Putamen (tissue), 1 donor: ENCODE data around the gene EDIL3.
A peak's percentile ranks its signal among the peaks of the same experiment; 100 is the strongest.

Source experiments
- DNase-seq: peaks from one replicate; pipeline ENCODE4 v3.0.0-alpha.2; 2016; ENCODE audit warnings: low spot score

EDIL3 gene, protein sequence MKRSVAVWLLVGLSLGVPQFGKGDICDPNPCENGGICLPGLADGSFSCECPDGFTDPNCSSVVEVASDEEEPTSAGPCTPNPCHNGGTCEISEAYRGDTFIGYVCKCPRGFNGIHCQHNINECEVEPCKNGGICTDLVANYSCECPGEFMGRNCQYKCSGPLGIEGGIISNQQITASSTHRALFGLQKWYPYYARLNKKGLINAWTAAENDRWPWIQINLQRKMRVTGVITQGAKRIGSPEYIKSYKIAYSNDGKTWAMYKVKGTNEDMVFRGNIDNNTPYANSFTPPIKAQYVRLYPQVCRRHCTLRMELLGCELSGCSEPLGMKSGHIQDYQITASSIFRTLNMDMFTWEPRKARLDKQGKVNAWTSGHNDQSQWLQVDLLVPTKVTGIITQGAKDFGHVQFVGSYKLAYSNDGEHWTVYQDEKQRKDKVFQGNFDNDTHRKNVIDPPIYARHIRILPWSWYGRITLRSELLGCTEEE

GRCh38 chr5:84384604-84385575 is at the start of gene EDIL3:
Gene EDIL3 (minus strand): TSS chr5:84384880. CDS start chr5:84384374, 506 bp downstream.
- peak; percentile 85 for DNase-seq

- DNase-seq: no peak
Measured at GRCh38 chr5:84433461-84433860, 48.8 kb upstream of the EDIL3 start.

DNA sequence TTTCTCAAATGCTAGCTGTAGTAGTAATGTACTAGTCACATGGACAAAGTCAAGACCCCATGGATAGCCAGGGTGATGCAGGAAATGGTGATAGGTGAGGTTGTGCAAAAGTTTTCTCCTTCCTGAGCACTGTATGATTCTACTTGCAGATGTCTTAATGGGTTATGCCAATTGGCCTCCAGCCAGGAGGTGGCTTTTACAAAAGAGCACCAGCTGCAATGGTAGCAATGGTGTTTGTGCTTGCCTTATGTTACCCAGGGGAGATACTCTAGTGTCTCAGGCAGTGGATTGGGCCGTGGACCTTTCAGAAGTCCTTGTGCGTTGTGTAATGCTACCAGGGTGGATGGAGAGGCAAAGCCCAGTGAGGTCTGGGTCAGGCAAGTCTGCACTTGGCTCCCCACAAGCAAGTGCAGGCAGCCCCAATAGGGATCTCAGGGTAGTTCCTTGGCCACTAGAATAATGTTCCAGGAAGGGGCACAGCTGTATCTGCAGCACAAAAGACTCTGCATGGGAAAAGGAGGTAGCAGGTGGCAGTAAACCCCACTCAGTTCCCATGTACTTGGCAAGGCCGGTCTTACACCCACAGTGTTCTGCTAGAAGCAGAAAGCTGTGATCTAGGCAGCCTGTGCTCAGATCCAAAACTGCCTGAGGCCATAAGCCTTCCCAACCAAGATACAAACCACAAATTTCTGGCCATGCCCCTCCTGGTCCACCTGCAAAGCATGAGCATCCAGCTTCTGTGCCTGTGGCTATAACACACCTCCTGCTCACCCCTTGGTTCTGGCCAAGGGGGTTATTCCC is 46.4 kb upstream of the EDIL3 start:
- no peak for DNase-seq

DNA sequence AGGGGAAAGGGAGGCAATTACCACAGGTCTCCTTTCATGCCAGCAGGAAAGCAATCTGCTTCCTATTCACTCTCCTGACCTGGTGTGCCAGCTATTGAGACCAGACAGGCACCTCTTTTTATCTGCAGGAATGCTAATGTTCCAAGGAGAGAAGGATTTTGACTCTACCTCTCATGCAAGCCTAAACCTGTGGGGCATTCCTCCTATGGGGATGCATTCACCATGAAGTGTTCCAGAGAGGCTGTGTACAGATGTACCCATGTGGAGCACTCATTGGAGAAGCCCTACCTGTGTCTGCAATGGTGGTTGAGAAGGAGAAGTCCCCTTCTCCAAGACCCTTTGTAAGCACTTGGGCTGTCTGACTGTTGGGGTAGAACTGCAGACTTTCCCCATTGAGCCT is 45.4 kb upstream of the EDIL3 start:
- no peak for DNase-seq

- DNase-seq: no peak
Measured at GRCh38 chr5:84425365-84425881, 40.7 kb upstream of the EDIL3 start.

GRCh38 chr5:84419742-84420141 is 35.1 kb upstream of the EDIL3 start:
- no peak for DNase-seq

- DNase-seq: no peak
Measured at GRCh38 chr5:84411832-84412605, 27.3 kb upstream of the EDIL3 start.

GRCh38 chr5:84406111-84406510 is 21.4 kb upstream of the EDIL3 start:
- no peak for DNase-seq

DNA sequence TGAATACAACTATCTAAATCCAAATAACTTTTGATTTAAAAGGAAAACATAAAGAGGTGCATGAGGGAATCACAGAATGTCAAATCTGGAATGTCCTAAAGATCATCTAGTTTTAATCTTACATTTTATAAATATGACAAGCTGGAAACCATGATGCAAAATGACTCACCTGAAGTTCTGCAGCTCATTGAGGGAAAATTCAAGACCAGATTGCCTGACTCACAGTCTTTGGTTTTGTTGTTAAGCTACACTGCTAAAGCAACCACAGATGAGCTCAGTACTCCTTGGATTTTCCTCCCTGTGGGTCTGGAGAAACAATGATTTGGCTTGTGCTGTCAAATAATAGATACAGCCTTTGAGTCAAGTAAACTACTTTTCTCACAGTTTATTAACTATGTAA is 19.1 kb upstream of the EDIL3 start:
- no peak for DNase-seq

DNA sequence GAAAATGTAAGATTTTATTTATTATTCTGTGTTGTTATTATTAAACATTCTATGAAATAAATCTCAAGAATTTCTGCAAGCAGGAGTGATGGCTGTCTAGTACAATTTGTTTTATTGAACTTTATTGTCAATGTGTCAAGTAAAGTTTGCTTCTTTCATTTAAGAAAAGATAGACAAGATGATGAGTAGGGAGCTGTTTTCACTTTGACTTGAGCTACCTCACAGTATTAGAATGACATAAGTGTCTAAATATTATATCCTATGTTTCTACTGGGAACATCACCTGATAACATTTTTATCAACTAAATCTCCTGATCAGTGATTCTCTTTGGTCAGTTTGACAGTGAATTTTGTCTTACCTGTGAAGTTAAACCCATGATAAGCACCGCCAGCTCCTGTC is 12.7 kb upstream of the EDIL3 start:
- DNase-seq: no peak

- DNase-seq: no peak
Measured at GRCh38 chr5:84393969-84394368, 9.3 kb upstream of the EDIL3 start.

DNA sequence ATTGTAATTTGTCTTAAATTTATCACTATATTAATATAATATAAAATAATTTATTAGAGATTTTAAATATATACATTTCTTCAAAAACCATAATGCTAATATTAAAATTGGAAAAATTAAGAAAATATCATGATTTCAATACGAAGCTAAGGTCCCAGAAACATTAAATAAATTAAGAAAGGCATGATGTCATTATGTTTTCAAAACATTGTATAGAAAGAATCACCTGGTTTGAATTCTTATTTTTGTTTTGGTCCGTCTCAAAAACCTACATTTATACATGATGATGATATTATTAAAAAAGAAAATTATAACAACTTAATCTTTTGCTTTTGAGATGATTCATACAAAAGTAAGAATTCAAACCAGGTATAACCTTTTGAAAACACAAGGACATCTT is 8.2 kb upstream of the EDIL3 start:
- no peak for DNase-seq

GRCh38 chr5:84385705-84386104 is 1.0 kb upstream of the EDIL3 start:
- DNase-seq: no peak

DNA sequence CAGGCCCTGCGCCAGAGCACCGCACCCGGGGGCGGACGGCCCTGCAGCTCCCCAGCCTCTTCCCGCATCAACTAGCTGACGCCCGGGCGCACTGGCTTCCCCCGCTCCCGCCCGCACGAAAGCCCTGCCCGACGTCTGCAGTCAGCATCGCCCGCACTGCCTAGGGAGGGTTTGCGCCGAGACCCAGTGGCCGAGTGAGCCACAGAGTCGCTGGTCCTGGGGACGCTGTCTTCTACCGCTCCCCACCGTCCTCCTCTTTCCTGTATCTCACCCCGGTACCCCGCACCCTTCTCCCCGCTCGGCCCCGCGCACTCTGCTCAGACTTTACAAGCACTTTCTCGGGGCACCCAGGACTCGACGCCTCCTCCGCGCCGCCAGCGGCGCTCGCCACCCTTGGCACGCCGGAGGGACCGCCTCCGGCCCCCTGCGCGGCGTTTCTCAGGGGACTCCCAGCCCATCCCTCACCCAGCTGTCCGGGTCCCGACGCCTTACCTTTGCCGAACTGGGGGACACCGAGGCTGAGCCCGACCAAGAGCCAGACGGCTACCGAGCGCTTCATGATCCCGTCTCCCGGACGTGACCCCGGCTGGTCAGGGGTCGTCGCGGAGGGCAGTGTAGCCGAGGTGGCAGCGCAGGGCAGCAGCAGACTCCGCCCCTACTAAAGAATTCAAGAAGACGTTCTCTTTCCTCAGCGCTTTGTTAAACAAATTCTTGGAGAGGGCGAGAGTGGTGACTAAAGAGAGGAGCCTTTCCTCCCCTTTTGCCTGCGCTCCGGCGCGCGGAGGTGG is 670 bp downstream of the EDIL3 start:
- DNase-seq: peak; percentile 56

DNA sequence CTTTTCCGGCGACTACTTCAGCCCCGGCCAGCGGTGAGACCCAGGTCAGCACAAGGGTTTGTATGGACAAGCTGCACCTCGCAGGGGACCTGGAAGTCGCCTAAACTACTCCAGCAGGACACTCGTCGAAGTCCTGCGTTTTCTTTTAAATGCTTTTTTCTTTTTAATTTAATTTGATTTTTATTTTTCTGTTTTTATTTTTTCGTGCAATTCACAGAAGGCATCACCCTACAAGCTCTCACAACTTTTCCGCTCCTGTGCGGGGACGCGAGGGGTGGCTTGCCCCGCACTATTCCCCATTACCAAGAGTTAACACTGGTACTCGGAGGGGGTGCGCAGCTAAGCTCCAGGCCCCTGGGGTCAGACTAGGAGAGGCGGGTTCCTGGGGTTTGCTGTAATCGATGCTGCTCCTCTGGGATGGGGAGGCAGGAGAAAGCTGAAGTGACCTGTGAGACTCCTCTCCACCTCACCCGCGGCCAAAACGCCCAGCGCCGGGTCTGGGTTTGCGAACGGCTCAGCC is 1.3 kb downstream of the EDIL3 start:
- peak; percentile 43 for DNase-seq

DNA sequence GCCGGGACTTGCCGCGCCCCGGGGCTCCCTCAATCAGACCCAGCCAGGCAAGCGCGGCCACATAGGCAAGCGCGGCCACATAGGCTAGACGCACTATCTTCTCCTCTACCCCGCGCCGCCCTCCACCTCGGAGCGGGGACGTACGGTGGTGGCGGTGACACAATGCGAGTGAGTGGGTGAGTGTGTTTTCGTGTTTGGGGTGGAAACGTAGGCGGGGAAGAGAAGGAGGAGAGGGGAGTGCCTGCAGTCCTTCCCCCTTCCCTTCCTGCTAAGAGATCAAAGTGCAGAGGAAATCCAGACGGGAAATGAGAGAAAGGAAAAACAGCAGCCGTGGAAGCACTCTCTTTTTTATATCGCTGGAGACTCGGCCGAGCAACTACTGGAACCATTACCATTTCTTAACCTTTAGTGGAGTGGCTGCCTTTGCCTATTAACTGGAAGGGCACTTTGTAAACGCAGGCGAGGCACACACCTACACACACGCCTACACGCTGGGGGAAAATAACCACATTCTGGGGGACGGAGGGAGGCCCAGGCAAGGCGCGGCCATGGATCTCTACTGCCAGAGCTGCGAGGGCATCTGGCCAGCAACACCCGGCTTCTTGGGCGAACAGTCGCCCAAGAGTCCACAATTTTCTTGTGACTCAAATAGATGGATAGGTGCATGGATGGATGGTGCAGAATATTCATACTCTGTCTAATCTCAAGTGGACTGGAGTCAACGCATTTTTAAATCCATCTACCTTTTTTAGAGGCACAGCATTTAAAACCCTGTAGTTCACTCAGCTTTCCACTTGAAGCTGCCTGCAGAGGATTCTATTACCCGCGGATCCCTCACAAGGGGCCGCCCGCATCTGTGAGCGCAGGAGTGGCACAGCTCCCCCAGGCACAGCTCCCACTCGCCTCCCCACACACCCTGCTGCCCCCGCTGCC is 2.1 kb downstream of the EDIL3 start:
- peak; percentile 74 for DNase-seq

DNA sequence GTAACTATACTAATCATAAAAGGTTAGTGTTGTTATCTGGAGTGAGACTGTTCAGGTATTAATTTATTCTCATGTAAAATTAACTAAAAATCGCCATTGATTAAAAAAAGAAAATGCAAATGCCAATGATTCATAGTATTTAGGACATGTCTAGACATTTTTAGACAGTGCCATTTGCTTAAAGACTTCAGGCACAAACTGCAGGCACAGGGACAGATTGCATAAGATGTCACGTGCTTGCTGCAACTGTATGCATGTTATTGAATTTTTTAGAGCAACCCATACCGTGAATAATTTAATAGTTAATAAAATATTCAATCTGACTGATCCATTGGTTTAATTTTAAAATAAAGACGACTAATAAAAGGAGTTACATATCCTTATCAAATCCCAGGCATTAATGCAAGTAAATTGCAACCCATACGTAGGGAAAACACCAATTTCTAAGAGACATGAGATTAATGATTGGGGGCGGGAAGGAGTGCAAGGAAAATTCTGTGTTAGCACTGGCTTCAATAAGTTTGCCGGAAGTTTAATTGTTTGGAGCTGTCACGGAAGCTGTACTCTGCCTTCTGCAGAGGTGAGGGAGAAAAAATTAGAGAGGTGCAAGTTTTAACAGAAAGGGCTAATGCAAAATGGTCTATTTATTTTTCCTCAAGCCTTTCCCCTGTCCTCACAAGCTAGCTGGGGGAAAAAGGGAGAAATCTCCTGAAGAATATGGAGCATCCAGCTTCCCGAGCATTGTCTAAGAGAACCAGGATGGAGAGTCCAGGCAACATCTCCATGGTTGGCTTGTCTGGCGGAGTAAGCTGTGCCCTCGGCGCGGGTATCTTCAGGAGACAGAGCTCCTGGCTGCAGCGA is 2.9 kb downstream of the EDIL3 start:
- DNase-seq: peak; percentile 72

- DNase-seq: no peak
Measured at GRCh38 chr5:84379749-84380148, 4.9 kb downstream of the EDIL3 start.
